A549 (cell line): Measurements from ENCODE around the gene PCBP3. TPM values are rescaled to one million over a fixed set of nuclear protein-coding genes. Genes with fewer than 3 reads are reported as not detected.

Source experiments
- ATAC-seq, 2 experiments: fragments of 200-7000 bp in 1 of 2; fragments of >200 bp in 1 of 2; cut with Nextera tagmentation in 1 of 2; cut with Tn5 transposase in 1 of 2; 3 replicates each; pipeline versions ENCODE4 v1.8.0 to v1.9.1; 2018 to 2020; ENCODE audit warnings: mild to moderate bottlenecking in 1 of 2, moderate library complexity in 1 of 2
- CTCF ChIA-PET: fragments of 300-600 bp; sonication (Branson Sonifier 250); formaldehyde crosslinking; extraction: SDS; loops from one replicate; lab custom pipeline; 2021; ENCODE audit warnings: antibody characterized with exemption, inconsistent platforms; lab: Yijun Ruan, JAX
- POLR2A ChIA-PET: fragments of 350-600 bp; formaldehyde crosslinking; extraction: SDS; loops from one replicate; lab custom pipeline; 2021; ENCODE audit warnings: antibody characterized with exemption, inconsistent platforms; lab: Yijun Ruan, JAX
- DNase-seq, 2 experiments: peaks; one replicate each; pipeline versions ENCODE4 v3.0.0 to v3.0.0-alpha.2; 2011 to 2016; ENCODE audit warnings: low read depth in 1 of 2, low spot score in 1 of 2
- FAIRE-seq: peaks from 2 replicates; lab custom pipeline; 2011; peaks lifted over from hg19 to GRCh38; lab: Jason Lieb, UNC
- H3K27ac ChIP-seq, 2 experiments: fragments of >200 bp; sonication (Bioruptor Twin); formaldehyde crosslinking; 3 replicates each; pipeline ENCODE4 v1.5.1; 2016 to 2017
- H3K4me1 ChIP-seq: fragments of >200 bp; sonication (Bioruptor Twin); formaldehyde crosslinking; 3 replicates; pipeline ENCODE4 v1.6.1; 2016
- H3K4me2 ChIP-seq: fragments of >200 bp; sonication (Bioruptor Twin); formaldehyde crosslinking; 3 replicates; pipeline ENCODE4 v1.6.1; 2016
- H3K4me3 ChIP-seq: fragments of >200 bp; sonication (Bioruptor Twin); formaldehyde crosslinking; 3 replicates; pipeline ENCODE4 v1.5.1; 2016
- H3K9me3 ChIP-seq: fragments of >200 bp; sonication (Bioruptor Twin); formaldehyde crosslinking; 3 replicates; pipeline ENCODE4 v1.6.1; 2016
- CEBPB ChIP-seq, 2 experiments: fragments of >200 bp in 1 of 2; sonication (Bioruptor Twin) in 1 of 2; formaldehyde crosslinking in 1 of 2; IDR thresholded peaks; 2 replicates each; pipeline ENCODE4 v1.6.1; 2012 to 2016
- CHD4 ChIP-seq: fragments of 200-600 bp; sonication (generic); IDR thresholded peaks from 2 replicates; pipeline ENCODE4 v1.6.1; 2016; ENCODE audit warnings: antibody characterized with exemption, mild to moderate bottlenecking, borderline replicate concordance
- ESRRA ChIP-seq: fragments of 150-350 bp; IDR thresholded peaks from 2 replicates; pipeline ENCODE4 v1.6.1; 2014; ENCODE audit warnings: mild to moderate bottlenecking, low read length, borderline replicate concordance
- FOXS1 ChIP-seq: fragments of 250-450 bp; sonication (Bioruptor Pico); IDR thresholded peaks from 2 replicates; pipeline ENCODE4 v1.5.0; 2020; ENCODE audit warnings: mild to moderate bottlenecking, moderate library complexity
- GATA3 ChIP-seq: IDR thresholded peaks from 2 replicates; pipeline ENCODE4 v1.6.1; 2012; ENCODE audit warnings: borderline replicate concordance
- HDAC2 ChIP-seq: fragments of 200-600 bp; sonication (generic); IDR thresholded peaks from 2 replicates; pipeline ENCODE4 v1.6.1; 2016
- HOXA7 ChIP-seq: fragments of 250-450 bp; sonication (Bioruptor Pico); IDR thresholded peaks from 2 replicates; pipeline ENCODE4 v1.5.0; 2020; ENCODE audit warnings: mild to moderate bottlenecking, moderate library complexity
- HOXB13 ChIP-seq: fragments of 250-450 bp; sonication (Bioruptor Pico); IDR thresholded peaks from 2 replicates; pipeline ENCODE4 v1.5.0; 2020; ENCODE audit warnings: low read depth, mild to moderate bottlenecking, moderate library complexity
- KDM1A ChIP-seq: fragments of 200-600 bp; sonication (generic); IDR thresholded peaks from 2 replicates; pipeline ENCODE4 v1.6.1; 2016; ENCODE audit warnings: low read depth, mild to moderate bottlenecking
- MAFK ChIP-seq: fragments of 450-650 bp; IDR thresholded peaks from 2 replicates; pipeline ENCODE4 v1.6.1; 2014; ENCODE audit not compliant: partially characterized antibody
- MAZ ChIP-seq: fragments of 150-350 bp; IDR thresholded peaks from 2 replicates; pipeline ENCODE4 v1.6.1; 2014; ENCODE audit warnings: antibody characterized with exemption, low read depth, low read length, borderline replicate concordance
- NFE2L2 ChIP-seq: fragments of 150-350 bp; conservative IDR thresholded peaks from 2 replicates; pipeline ENCODE4 v1.6.1; 2014; ENCODE audit warnings: low read length
- PHF8 ChIP-seq: fragments of 200-600 bp; sonication (generic); IDR thresholded peaks from 2 replicates; pipeline ENCODE4 v1.6.1; 2016; ENCODE audit warnings: low read depth, mild to moderate bottlenecking, antibody characterized with exemption, moderate library complexity, borderline replicate concordance
- POLR2A ChIP-seq: IDR thresholded peaks from 2 replicates; pipeline ENCODE4 v1.6.1; 2012; ENCODE audit warnings: mild to moderate bottlenecking, low read length
- RARB ChIP-seq: fragments of 250-450 bp; sonication (Bioruptor Pico); IDR thresholded peaks from 2 replicates; pipeline ENCODE4 v1.8.0; 2021; ENCODE audit warnings: mild to moderate bottlenecking, moderate library complexity
- RFX5 ChIP-seq: fragments of 450-650 bp; IDR thresholded peaks from 2 replicates; pipeline ENCODE4 v1.7.1; 2014; ENCODE audit warnings: antibody characterized with exemption, mild to moderate bottlenecking, moderate library complexity
- SMC3 ChIP-seq: fragments of >200 bp; sonication (Bioruptor Twin); formaldehyde crosslinking; IDR thresholded peaks from 3 replicates; pipeline ENCODE4 v1.6.1; 2018; ENCODE audit warnings: inconsistent platforms
- SREBF2 ChIP-seq: fragments of 450-650 bp; IDR thresholded peaks from 2 replicates; pipeline ENCODE4 v1.6.1; 2014; ENCODE audit warnings: mild to moderate bottlenecking, moderate library complexity
- TFCP2L1 ChIP-seq: fragments of 250-450 bp; sonication (Bioruptor Pico); IDR thresholded peaks from 2 replicates; pipeline ENCODE4 v1.5.0; 2021; ENCODE audit warnings: mild to moderate bottlenecking
- TP53 ChIP-seq: fragments of 250-450 bp; sonication (Bioruptor Pico); IDR thresholded peaks from 2 replicates; pipeline ENCODE4 v1.5.0; 2021; ENCODE audit warnings: mild to moderate bottlenecking, moderate library complexity
- WGBS: methylation state at CpG from one replicate; pipeline ENCODE4 v1.1.6; 2017; ENCODE audit errors: missing lambda C conversion rate; 5-methylcytosine and 5-hydroxymethylcytosine counted together
- polyA plus RNA-seq, 4 experiments: library from polyadenylated mRNA; depleted of rRNA in 3 of 4; stranded (reverse); fragments of >200 nt; fragmentation: RNase III in 1 of 4; extraction: RNeasy Plus Mini Kit Qiagen cat#74134 plus additional on column Dnase treatment in 1 of 4; gene quantifications; 2 replicates in 3 of 4; 3 replicates in 1 of 4; pipeline ENCODE4 v1.2.3, GENCODE V29; 2011 to 2017
- TF ChIP-seq, protein P1 (sequence below): IDR thresholded peaks from 2 replicates; pipeline ENCODE4 v1.6.1; 2012
- TF ChIP-seq, protein P2 (sequence below): IDR thresholded peaks from 2 replicates; pipeline ENCODE4 v1.6.1; 2012
- TF ChIP-seq, protein P3 (sequence below): fragments of 200-600 bp; sonication (generic); IDR thresholded peaks from 2 replicates; pipeline ENCODE4 v1.6.1; 2016; ENCODE audit warnings: antibody characterized with exemption, mild to moderate bottlenecking, moderate library complexity

The PCBP3 gene
- polyA plus RNA-seq, 2 of the 4 experiments (the other 2 are of a cell fraction) = 0.30 to 0.34 TPM

DNA sequence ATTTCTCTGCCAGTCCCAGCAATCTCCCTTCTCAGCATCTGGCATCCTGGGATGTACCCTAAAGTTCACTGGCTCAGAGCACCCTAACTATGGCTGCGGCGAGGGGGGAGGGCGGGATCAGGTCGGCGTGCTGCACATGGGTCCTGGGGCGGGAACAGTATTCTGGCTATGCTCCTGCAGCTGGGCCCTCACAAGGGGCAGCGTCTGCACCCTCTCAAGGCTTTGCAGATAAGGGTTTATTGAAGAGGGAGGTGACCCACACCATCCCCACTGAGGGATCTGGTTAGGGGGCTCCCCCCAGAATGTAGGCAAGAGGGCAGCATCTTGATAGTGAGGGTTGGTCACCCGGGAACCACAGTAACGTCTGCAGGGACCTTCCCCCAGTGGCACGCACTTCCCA lies 44.9 kb upstream of the PCBP3 start:
- ChIA-PET POLR2A (no interaction called here), CTCF (interaction anchor here (1.1 to 4.8 kb wide), 4 partner anchors 9 to 222 kb away, joined by 3 to 49 read pairs (median 5); no protein-coding TSS in a partner anchor)
- H3K4me1 ChIP-seq = no peaks in the 10 kb centered on the region
- H3K4me2 ChIP-seq = no peak overlapping the region
- no peak for DNase-seq
- ATAC-seq = no peak
- no peak overlapping the region for H3K4me3 ChIP-seq
- no peak overlapping the region for H3K27ac ChIP-seq
- TF ChIP-seq, protein P1, sequence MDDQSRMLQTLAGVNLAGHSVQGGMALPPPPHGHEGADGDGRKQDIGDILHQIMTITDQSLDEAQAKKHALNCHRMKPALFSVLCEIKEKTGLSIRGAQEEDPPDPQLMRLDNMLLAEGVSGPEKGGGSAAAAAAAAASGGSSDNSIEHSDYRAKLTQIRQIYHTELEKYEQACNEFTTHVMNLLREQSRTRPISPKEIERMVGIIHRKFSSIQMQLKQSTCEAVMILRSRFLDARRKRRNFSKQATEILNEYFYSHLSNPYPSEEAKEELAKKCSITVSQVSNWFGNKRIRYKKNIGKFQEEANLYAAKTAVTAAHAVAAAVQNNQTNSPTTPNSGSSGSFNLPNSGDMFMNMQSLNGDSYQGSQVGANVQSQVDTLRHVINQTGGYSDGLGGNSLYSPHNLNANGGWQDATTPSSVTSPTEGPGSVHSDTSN = no peak
- no peak for TF ChIP-seq GATA3
- no peak for TF ChIP-seq NFE2L2
- TF ChIP-seq, protein P2, sequence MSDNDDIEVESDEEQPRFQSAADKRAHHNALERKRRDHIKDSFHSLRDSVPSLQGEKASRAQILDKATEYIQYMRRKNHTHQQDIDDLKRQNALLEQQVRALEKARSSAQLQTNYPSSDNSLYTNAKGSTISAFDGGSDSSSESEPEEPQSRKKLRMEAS = no peak
- TF ChIP-seq HOXB13 (CRISPR knock-in tag) = no peak
- no peak for TF ChIP-seq ESRRA
- peaks cover 7% of the 10 kb centered on the region; the same call in 1 of the 3 replicates for H3K9me3 ChIP-seq
- no CpG with 5 or more reads among the region's 10 CpGs for whole genome bisulfite sequencing
- no peak for FAIRE-seq

DNA sequence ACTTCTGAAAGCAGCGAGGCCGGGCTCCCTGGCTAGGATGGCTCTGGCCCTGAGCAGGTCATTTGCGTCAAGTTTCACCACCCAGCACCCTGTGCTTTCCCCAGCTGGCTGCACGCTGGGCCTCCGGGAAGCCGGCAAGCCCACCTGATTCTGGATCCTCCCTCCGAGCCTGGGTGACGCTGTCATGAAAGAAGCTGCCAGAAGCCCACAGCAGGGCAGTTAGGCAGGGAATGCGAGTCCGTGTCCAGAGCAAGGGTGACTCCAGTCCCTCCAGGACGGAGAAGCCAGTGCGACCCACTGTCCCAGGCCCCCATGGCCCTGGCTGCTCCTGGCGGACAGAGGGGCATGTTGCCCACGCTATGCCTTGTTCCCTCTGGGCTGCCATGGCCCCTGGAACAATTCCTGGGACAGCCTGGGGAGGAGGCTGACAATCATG lies 44.4 kb upstream of the PCBP3 start:
- DNase-seq (no peak), ATAC-seq (no peak), FAIRE-seq (no peak)
- H3K4me3 ChIP-seq = no peak overlapping the region
- H3K4me1 ChIP-seq = no peaks in the 10 kb centered on the region
- ChIA-PET CTCF (interaction anchor here (1.1 to 4.8 kb wide), 3 partner anchors 15 to 222 kb away, joined by 5 to 49 read pairs (median 5); no protein-coding TSS in a partner anchor), POLR2A (no interaction called here)
- peaks cover 7% of the 10 kb centered on the region; the same call in 2 of the 3 replicates for H3K9me3 ChIP-seq
- TF ChIP-seq CEBPB (IDR thresholded peaks at IDR 0.05) (no peak), POLR2A (no peak), MAZ (no peak), FOXS1 (no peak), MAFK (no peak), KDM1A (no peak), RFX5 (no peak), HOXA7 (CRISPR knock-in tag) (no peak), TP53 (no peak), SMC3 (no peak), TFCP2L1 (no peak), PHF8 (no peak), HOXB13 (CRISPR knock-in tag) (no peak), SREBF2 (no peak), RARB (CRISPR knock-in tag) (no peak), GATA3 (no peak), CHD4 (no peak), HDAC2 (no peak)
- TF ChIP-seq, protein P3, sequence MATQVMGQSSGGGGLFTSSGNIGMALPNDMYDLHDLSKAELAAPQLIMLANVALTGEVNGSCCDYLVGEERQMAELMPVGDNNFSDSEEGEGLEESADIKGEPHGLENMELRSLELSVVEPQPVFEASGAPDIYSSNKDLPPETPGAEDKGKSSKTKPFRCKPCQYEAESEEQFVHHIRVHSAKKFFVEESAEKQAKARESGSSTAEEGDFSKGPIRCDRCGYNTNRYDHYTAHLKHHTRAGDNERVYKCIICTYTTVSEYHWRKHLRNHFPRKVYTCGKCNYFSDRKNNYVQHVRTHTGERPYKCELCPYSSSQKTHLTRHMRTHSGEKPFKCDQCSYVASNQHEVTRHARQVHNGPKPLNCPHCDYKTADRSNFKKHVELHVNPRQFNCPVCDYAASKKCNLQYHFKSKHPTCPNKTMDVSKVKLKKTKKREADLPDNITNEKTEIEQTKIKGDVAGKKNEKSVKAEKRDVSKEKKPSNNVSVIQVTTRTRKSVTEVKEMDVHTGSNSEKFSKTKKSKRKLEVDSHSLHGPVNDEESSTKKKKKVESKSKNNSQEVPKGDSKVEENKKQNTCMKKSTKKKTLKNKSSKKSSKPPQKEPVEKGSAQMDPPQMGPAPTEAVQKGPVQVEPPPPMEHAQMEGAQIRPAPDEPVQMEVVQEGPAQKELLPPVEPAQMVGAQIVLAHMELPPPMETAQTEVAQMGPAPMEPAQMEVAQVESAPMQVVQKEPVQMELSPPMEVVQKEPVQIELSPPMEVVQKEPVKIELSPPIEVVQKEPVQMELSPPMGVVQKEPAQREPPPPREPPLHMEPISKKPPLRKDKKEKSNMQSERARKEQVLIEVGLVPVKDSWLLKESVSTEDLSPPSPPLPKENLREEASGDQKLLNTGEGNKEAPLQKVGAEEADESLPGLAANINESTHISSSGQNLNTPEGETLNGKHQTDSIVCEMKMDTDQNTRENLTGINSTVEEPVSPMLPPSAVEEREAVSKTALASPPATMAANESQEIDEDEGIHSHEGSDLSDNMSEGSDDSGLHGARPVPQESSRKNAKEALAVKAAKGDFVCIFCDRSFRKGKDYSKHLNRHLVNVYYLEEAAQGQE = no peak
- 5% methylated on average over 4 of the region's 14 CpGs for WGBS
- H3K27ac ChIP-seq = no peak overlapping the region
- no peak overlapping the region for H3K4me2 ChIP-seq
